Endodermal cell (in vitro differentiated cells): Measurements from ENCODE around the gene ASAP2. TPM values are rescaled to one million over a fixed set of nuclear protein-coding genes. Genes with fewer than 3 reads are reported as not detected.
"Not testable (repeated sequence)": the region's sequence is repeated elsewhere in the genome, so short reads cannot be mapped to it uniquely, and the experiment has no call there.

Experiments used
- DNase-seq: peaks from one replicate; pipeline ENCODE4 v3.0.0-alpha.2; 2017
- H3K27ac ChIP-seq: 2 replicates; pipeline ENCODE4 v1.5.1; 2013; ENCODE audit warnings: mild to moderate bottlenecking, low read depth, low read length, moderate library complexity
- H3K27me3 ChIP-seq: 2 replicates; pipeline ENCODE4 v1.6.1; 2013; ENCODE audit warnings: mild to moderate bottlenecking, low read length, moderate library complexity; ENCODE audit not compliant: insufficient read depth, control insufficient read depth, poor library complexity, severe bottlenecking
- H3K36me3 ChIP-seq: 2 replicates; pipeline ENCODE4 v1.7.0; 2013; ENCODE audit warnings: mild to moderate bottlenecking, low read length, moderate library complexity; ENCODE audit not compliant: control insufficient read depth, insufficient read depth
- H3K4me1 ChIP-seq: one replicate; pipeline ENCODE4 v1.7.0; 2013; ENCODE audit warnings: low read length; ENCODE audit not compliant: control insufficient read depth, insufficient read depth
- H3K4me3 ChIP-seq: 2 replicates; pipeline ENCODE4 v1.5.1; 2013; ENCODE audit warnings: mild to moderate bottlenecking, low read length, moderate library complexity
- H3K9ac ChIP-seq: 2 replicates; pipeline ENCODE4 v1.6.1; 2013; ENCODE audit warnings: mild to moderate bottlenecking, low read length, moderate library complexity; ENCODE audit not compliant: poor library complexity, severe bottlenecking; ENCODE audit errors: extremely low read depth
- H3K9me3 ChIP-seq: 2 replicates; pipeline ENCODE4 v1.6.1; 2013; ENCODE audit warnings: mild to moderate bottlenecking, low read length, moderate library complexity; ENCODE audit not compliant: control insufficient read depth
- H3K27ac Mint-ChIP-seq: 2 replicates; pipeline ENCODE4 v1.8.0; 2020; ENCODE audit warnings: mixed read lengths
- H3K27me3 Mint-ChIP-seq: 2 replicates; pipeline ENCODE4 v1.8.0; 2021; ENCODE audit warnings: mild to moderate bottlenecking, mixed read lengths; ENCODE audit not compliant: insufficient read depth
- H3K36me3 Mint-ChIP-seq: 2 replicates; pipeline ENCODE4 v1.8.0; 2020; ENCODE audit warnings: low read depth, mixed read lengths
- H3K4me1 Mint-ChIP-seq: 2 replicates; pipeline ENCODE4 v1.8.0; 2020; ENCODE audit warnings: mixed read lengths
- H3K4me3 Mint-ChIP-seq: 2 replicates; pipeline ENCODE4 v1.8.0; 2020; ENCODE audit warnings: mild to moderate bottlenecking, moderate library complexity, mixed read lengths
- H3K9me3 Mint-ChIP-seq: 2 replicates; pipeline ENCODE4 v1.8.0; 2020; ENCODE audit warnings: mild to moderate bottlenecking, mixed read lengths
- CTCF ChIP-seq: fragments of 200-600 bp; sonication (generic); conservative IDR thresholded peaks from 2 replicates; pipeline ENCODE4 v1.5.0; 2021; ENCODE audit warnings: antibody characterized with exemption, mild to moderate bottlenecking
- WGBS, 2 experiments: methylation state at CpG; one replicate each; pipeline versions ENCODE4 v1.1.5 to v1.1.7; 2013; ENCODE audit warnings: missing lambda C conversion rate in 2 of 2, mixed read lengths in 1 of 2; ENCODE audit not compliant: insufficient coverage in 1 of 2, insufficient read length in 1 of 2; 5-methylcytosine and 5-hydroxymethylcytosine counted together
- total RNA-seq, 2 donors: library from RNA; stranded (reverse); fragmentation: NEBNext Ultra II Directional in 1 of 2; extraction: Animal tissue kit (Norgen Biotek cat#: 25700) in 1 of 2; gene quantifications; 2 replicates in 1 of 2; 3 replicates in 1 of 2; pipeline ENCODE4 v1.2.1, GENCODE V29; 2021

ASAP2 gene
- total RNA-seq, 2 donors from 2014 or later, result 11.8 to 20.4 TPM

- Mint-ChIP-seq H3K36me3 (peaks cover 2% of the 10 kb centered on the region), H3K9me3 (peaks cover 1% of the 10 kb centered on the region), H3K27me3 (peaks cover 95% of the 10 kb centered on the region), H3K4me1 (peaks cover 37% of the 10 kb centered on the region), H3K4me3 (no peak overlapping the region), H3K27ac (no peak overlapping the region)
- H3K36me3 ChIP-seq, result no peaks in the 10 kb centered on the region
- no peak for TF ChIP-seq CTCF
- no peak overlapping the region for H3K9ac ChIP-seq
- no peaks in the 10 kb centered on the region for H3K9me3 ChIP-seq
- peaks cover 10% of the 10 kb centered on the region for H3K4me1 ChIP-seq
- H3K27ac ChIP-seq, result no peak overlapping the region
- 92 to 96% methylated on average over 4 of the region's 4 CpGs for WGBS, 2 experiments
- peaks cover 31% of the 10 kb centered on the region for H3K27me3 ChIP-seq
- no peak overlapping the region for H3K4me3 ChIP-seq
- DNase-seq, result no peak
Observed at GRCh38 chr2:9215680-9216079, 9.1 kb downstream of the ASAP2 start.

GRCh38 chr2:9216143-9216542 is 9.5 kb downstream of the ASAP2 start:
- H3K4me3 ChIP-seq, H3K9me3 ChIP-seq, H3K27ac ChIP-seq, H3K4me3 Mint-ChIP-seq, H3K36me3 Mint-ChIP-seq, H3K9me3 Mint-ChIP-seq, DNase-seq, H3K9ac ChIP-seq, H3K27ac Mint-ChIP-seq, H3K4me1 ChIP-seq, H3K36me3 ChIP-seq: not testable (repeated sequence)
- Mint-ChIP-seq H3K27me3 (peaks cover 97% of the 10 kb centered on the region), H3K4me1 (peaks cover 37% of the 10 kb centered on the region)
- 86% methylated on average over 2 of the region's 2 CpGs; no CpG with 5 or more reads in 1 of the 2 experiments for WGBS, 2 experiments
- peaks cover 31% of the 10 kb centered on the region for H3K27me3 ChIP-seq

- Mint-ChIP-seq H3K4me3 (peak overlapping the region; percentile 11), H3K36me3 (peaks cover 2% of the 10 kb centered on the region), H3K4me1 (peaks cover 27% of the 10 kb centered on the region), H3K27ac (peak overlapping the region; percentile 73), H3K27me3 (peaks cover 96% of the 10 kb centered on the region), H3K9me3 (peaks cover 9% of the 10 kb centered on the region)
- TF ChIP-seq CTCF, result no peak
- Histone ChIP-seq H3K4me3 (no peak overlapping the region), H3K9me3 (no peaks in the 10 kb centered on the region), H3K27ac (no peak overlapping the region), H3K9ac (no peak overlapping the region), H3K27me3 (peaks cover 28% of the 10 kb centered on the region), H3K4me1 (peaks cover 3% of the 10 kb centered on the region), H3K36me3 (no peaks in the 10 kb centered on the region)
- WGBS, 2 experiments, result 89 to 93% methylated on average over 4 to 7 of the region's 7 CpGs
- peak; percentile 92 for DNase-seq
Observed at GRCh38 chr2:9217838-9218770, 11.5 kb downstream of the ASAP2 start.
